Body of pancreas (tissue), 2 donors: Measurements from ENCODE around the gene MAP2. TPM values are rescaled to one million over a fixed set of nuclear protein-coding genes. Genes with fewer than 3 reads are reported as not detected.

Source experiments
- small RNA-seq: library from RNA; depleted of rRNA; stranded (forward); fragments of <200 nt; gene quantifications from one replicate; pipeline ENCODE3, GENCODE V24; 2016
- total RNA-seq, 2 donors: library from RNA; depleted of rRNA; stranded (reverse); fragments of >200 nt; gene quantifications; one replicate each; pipeline ENCODE4 v1.1.0, GENCODE V29; 2016

MAP2 gene
- total RNA-seq, 2 donors from 2014 or later, result 14.2 to 32.9 TPM

Small RNA genes lying within 50 kb of the gene (small RNA-seq; reads per million reads assigned to genes)
- gene RNA5SP118, result not detected
